HUES6 (cell line): ENCODE results near the gene HDAC4.

Experiments used
- H3K27ac ChIP-seq: 2 replicates; pipeline ENCODE4 v1.7.0; 2013; ENCODE audit warnings: low read depth, mild to moderate bottlenecking, low read length, inconsistent platforms
- H3K27me3 ChIP-seq: 2 replicates; pipeline ENCODE4 v1.6.1; 2013; ENCODE audit warnings: low read length; ENCODE audit not compliant: control insufficient read depth, insufficient read depth
- H3K36me3 ChIP-seq: 2 replicates; pipeline ENCODE4 v1.6.1; 2013; ENCODE audit warnings: low read length; ENCODE audit not compliant: control insufficient read depth, insufficient read depth
- H3K4me1 ChIP-seq: 2 replicates; pipeline ENCODE4 v1.6.1; 2013; ENCODE audit warnings: low read length; ENCODE audit not compliant: control insufficient read depth, insufficient read depth
- H3K4me3 ChIP-seq: 2 replicates; pipeline ENCODE4 v1.5.1; 2013; ENCODE audit warnings: low read depth, low read length
- H3K9ac ChIP-seq: one replicate; pipeline ENCODE4 v1.6.1; 2013; ENCODE audit warnings: mild to moderate bottlenecking, low read length
- H3K9me3 ChIP-seq: 2 replicates; pipeline ENCODE4 v1.6.1; 2013; ENCODE audit warnings: low read depth, low read length; ENCODE audit not compliant: control insufficient read depth, insufficient read depth

Gene HDAC4

DNA sequence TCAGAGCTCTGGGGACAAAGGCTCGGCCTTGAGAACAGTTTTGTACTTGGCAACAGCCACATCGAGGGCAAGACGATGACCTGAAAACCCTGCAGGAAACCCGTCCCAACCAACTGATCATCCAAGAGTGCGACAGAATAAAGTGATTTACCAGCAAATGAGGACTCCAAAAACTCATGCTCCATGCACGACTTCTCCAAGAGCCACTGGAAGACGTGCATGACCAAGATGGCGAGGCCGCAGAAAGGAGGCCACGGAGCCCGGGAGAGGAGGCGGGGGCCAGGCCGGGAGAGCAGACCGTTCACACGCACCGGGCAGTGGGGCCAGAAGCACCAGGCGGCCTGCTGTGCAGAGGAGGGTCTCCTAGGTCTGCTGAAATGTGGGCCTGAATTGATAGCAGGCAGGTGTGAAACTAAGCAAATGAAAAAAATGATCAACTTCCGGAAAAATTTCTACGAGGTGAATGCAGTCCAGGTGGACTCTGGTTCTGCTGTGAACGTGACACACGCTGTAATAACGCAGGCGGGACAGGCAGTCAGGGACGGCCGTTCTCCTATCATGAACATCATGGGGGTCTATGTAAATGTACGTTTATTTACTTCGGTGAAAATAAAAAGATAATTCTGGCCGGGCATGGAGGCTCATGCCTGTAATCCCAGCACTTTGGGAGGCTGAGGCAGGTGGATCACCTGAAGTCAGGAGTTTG lies 252.2 kb downstream of the HDAC4 start:
- peaks cover 24% of the 10 kb centered on the region for H3K36me3 ChIP-seq
- no peaks in the 10 kb centered on the region for H3K9me3 ChIP-seq
- H3K4me3 ChIP-seq: no peak overlapping the region
- H3K27me3 ChIP-seq: no peaks in the 10 kb centered on the region
- no peak overlapping the region for H3K27ac ChIP-seq
- H3K4me1 ChIP-seq: no peaks in the 10 kb centered on the region
- H3K9ac ChIP-seq: no peak overlapping the region

DNA sequence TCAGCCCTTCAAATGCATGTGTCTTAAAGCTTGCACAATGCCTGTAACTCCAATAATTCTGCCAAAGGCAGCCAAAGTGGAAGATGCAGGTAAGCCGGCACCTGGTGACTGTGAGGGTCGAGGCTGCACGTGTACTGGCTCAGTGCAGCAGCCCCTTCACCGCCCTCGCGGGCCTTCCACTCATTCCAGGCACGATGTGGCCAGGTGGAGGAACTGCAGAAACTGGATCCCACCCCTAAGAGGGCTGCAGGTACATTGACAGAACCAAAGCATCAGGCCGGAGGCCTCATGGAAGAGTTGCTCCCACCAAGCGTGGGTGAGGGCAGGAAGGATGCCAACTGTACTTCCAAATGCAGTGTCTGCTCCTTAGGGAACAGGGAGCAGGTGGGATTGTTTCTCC lies 253.4 kb downstream of the HDAC4 start:
- H3K27ac ChIP-seq: no peak overlapping the region
- peaks cover 28% of the 10 kb centered on the region for H3K36me3 ChIP-seq
- no peaks in the 10 kb centered on the region for H3K9me3 ChIP-seq
- H3K27me3 ChIP-seq: no peaks in the 10 kb centered on the region
- no peak overlapping the region for H3K9ac ChIP-seq
- H3K4me3 ChIP-seq: no peak overlapping the region
- no peaks in the 10 kb centered on the region for H3K4me1 ChIP-seq

DNA sequence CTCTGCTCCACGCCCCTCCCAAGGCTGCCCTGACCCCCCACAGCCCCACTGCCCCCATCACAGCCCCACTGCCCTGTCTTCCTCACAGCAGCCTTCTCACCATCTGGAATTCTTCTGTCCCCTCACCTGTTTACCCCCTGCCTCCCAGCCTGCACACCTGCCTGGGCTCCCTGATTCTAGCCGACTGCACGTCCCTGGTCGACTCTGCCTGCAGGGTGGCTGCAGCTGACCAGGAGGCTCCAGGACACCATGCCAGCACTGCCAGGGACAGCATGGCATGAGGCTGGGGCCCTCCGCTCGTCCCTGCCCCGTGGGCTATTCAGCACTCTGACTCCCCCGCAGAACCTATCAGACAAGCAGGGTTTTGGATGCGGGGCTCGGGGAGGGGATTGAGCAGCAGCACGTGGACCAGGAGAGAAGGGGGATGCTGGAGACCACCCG lies 254.1 kb downstream of the HDAC4 start:
- Histone ChIP-seq H3K36me3 (peaks cover 25% of the 10 kb centered on the region), H3K27me3 (no peaks in the 10 kb centered on the region), H3K9ac (no peak overlapping the region), H3K27ac (no peak overlapping the region), H3K4me1 (no peaks in the 10 kb centered on the region), H3K4me3 (no peak overlapping the region), H3K9me3 (no peaks in the 10 kb centered on the region)

DNA sequence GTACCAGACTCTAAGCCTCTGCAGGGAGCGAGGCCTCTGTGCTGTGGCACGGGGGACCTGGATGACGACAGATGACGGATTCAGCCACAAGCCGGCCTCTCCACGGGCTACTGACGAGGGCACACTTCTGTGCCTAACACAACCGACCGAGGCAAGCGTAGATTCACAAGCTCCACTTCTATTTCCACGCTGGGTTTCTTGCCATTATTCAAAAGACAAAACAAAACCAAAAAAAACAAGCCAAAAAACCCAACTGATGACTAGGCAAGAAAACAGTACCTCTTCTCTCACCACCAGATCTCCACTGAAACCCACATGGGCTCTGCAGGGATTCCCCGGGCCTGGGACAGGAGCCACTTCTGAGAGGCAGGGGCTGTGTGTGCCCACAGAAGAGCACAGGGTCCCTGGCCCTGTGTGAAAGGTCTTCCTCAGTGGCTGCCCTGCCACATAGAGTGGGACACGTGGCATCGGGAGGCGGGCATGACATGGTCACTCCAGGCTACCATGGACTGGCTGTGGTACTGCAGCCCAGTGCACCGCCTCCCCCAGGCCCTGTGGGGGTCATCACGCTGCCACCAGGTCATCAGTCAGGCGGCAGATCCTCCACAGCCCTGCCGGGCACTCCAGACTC lies 254.7 kb downstream of the HDAC4 start:
- H3K4me1 ChIP-seq: no peaks in the 10 kb centered on the region
- no peak overlapping the region for H3K9ac ChIP-seq
- H3K36me3 ChIP-seq: peaks cover 24% of the 10 kb centered on the region
- no peaks in the 10 kb centered on the region for H3K9me3 ChIP-seq
- no peaks in the 10 kb centered on the region for H3K27me3 ChIP-seq
- H3K4me3 ChIP-seq: no peak overlapping the region
- H3K27ac ChIP-seq: no peak overlapping the region

DNA sequence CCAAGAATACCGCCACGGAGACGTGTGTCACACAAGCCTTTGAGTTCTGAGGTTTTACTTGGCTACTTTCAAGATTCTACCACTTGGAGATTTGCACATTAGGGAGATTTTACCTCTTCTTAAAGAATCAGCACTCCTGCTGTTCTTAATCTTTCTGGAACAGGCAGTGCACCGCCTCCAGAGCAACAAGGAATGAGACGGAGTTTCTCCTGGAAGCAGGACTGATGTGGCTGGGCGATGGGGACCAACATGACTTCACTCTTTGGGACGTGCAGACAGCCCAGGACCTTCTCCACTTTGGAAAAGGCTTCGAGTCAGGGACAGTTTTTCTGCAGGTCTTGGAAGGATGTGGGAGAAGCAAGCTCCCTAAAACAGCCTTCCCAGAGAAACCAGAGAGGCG lies 255.2 kb downstream of the HDAC4 start:
- Histone ChIP-seq H3K27ac (no peak overlapping the region), H3K9ac (no peak overlapping the region), H3K36me3 (peaks cover 27% of the 10 kb centered on the region), H3K9me3 (no peaks in the 10 kb centered on the region), H3K4me3 (no peak overlapping the region), H3K4me1 (no peaks in the 10 kb centered on the region), H3K27me3 (no peaks in the 10 kb centered on the region)

DNA sequence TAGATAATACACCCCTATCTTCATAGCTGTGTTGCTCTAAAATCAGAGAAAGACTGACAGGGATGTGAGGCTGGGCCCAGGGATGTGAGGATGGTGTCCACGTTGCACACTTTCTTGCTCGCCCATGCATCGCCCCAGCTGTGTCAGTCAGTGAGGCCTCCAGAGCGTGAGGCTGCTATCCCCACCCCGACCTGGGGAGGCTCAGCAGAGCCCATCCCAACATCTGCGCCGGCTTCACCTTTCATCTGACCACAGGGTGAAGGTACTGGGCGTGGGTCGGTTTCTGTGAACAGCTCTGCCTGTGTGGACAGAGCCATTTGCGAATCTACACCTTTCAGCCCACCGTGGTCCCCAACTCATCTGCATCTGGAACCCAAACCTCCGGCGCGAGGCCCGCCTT lies 255.7 kb downstream of the HDAC4 start:
- no peaks in the 10 kb centered on the region for H3K27me3 ChIP-seq

DNA sequence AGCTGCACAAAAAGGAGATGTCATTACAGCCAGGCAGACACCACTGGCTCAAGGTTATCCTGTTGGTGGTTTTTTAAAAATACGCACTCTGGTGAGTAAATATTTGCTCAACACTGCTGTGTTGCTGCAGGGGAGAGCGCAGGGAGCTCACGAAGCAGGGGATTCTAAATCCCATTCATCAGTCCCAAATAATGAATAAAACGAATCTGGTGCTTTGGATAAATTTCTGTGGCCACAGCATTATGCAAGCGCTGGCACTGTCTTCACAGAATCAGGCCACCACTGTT lies 256.2 kb downstream of the HDAC4 start:
- no peaks in the 10 kb centered on the region for H3K4me1 ChIP-seq
- H3K27me3 ChIP-seq: no peaks in the 10 kb centered on the region
- no peaks in the 10 kb centered on the region for H3K9me3 ChIP-seq
- H3K36me3 ChIP-seq: peaks cover 28% of the 10 kb centered on the region
- no peak overlapping the region for H3K9ac ChIP-seq
- no peak overlapping the region for H3K27ac ChIP-seq
- H3K4me3 ChIP-seq: no peak overlapping the region

More for the DNA sequence above, 255.7 kb downstream of the HDAC4 start:
- no peak overlapping the region for H3K4me3 ChIP-seq
- H3K36me3 ChIP-seq: peaks cover 27% of the 10 kb centered on the region
- H3K27ac ChIP-seq: no peak overlapping the region
- H3K4me1 ChIP-seq: no peaks in the 10 kb centered on the region
- no peaks in the 10 kb centered on the region for H3K9me3 ChIP-seq
- H3K9ac ChIP-seq: no peak overlapping the region

DNA sequence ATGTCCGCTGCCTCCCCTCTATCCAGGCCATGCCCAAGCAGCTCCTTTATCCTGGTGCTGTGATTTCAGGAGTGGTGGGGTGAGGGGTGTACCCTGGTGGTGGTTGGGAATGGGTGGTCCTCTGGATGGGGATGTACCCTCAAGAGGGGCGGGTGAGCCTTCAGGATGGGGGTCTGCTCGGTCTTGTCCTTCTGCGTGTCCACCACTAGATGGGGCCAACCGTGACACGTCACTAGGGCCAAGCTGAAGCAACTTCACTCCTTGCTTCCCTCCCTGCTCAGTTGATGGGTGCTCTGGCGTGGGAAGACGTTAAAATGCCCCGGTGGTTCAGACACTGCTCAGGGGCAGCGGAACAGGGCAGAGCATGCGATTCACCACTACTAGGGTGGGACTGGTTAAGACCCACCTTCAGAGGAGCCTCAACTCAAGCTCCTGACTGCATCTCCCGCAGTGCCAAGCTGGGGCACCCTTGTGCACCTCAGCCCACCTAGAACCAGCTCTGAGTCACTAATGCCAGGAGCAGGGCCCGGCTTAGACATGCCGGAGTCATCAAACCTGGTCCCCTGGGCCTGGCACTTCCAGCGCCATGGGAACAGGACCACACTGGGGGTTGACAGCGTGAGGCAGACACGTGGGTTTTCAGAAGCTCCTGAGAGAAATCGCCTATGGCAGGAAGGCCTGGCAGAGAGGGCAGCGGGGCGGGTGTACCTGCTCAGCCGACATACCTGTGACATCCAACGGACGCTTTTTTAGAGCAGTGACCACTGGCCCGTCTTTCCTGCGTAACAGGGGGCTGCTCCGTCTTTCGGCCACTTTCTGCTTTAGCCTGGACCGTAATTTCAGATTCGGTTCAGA lies 256.7 kb downstream of the HDAC4 start:
- Histone ChIP-seq H3K27me3 (no peaks in the 10 kb centered on the region), H3K4me3 (no peak overlapping the region), H3K9me3 (no peaks in the 10 kb centered on the region), H3K36me3 (peaks cover 33% of the 10 kb centered on the region), H3K27ac (no peak overlapping the region), H3K4me1 (no peaks in the 10 kb centered on the region), H3K9ac (no peak overlapping the region)

DNA sequence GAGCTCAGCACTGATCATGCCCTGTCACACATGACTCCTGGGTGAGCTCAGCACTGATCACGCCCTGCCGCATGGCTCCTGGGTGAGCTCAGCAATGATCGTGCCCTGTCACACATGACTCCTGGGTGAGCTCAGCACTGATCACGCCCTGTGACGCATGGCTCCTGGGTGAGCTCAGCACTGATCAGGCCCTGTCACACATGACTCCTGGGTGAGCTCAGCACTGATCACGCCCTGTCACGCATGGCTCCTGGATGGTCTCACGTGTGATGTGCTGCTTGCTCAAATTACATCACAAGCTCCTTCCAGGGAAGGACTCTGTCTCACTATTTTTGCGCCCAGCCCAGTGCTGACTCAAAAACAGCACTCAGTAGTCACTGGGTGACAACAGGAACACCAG lies 258.0 kb downstream of the HDAC4 start:
- Histone ChIP-seq H3K9me3 (no peaks in the 10 kb centered on the region), H3K9ac (no peak overlapping the region), H3K27ac (no peak overlapping the region), H3K36me3 (peaks cover 35% of the 10 kb centered on the region), H3K4me1 (no peaks in the 10 kb centered on the region), H3K27me3 (no peaks in the 10 kb centered on the region), H3K4me3 (no peak overlapping the region)

DNA sequence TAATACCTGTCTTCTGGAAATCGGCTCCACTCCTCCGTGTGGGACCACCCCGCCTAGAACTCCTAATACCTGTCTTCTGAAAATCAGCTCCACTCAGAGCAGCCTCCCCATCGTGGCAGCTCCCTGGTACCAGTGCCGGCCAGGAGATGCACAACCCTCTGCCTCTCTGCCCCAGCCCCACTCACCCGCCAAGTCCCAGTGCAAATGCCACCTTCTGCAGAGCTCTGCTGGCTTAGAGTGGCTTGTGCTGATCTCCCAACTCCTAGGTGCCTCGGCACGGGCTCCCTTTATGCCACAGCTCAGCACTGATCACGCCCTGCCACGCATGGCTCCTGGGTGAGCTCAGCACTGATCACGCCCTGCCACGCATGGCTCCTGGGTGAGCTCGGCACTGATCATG lies 258.5 kb downstream of the HDAC4 start:
- no peaks in the 10 kb centered on the region for H3K4me1 ChIP-seq
- H3K27ac ChIP-seq: no peak overlapping the region
- H3K9me3 ChIP-seq: no peaks in the 10 kb centered on the region
- no peak overlapping the region for H3K9ac ChIP-seq
- H3K27me3 ChIP-seq: no peaks in the 10 kb centered on the region
- no peak overlapping the region for H3K4me3 ChIP-seq
- H3K36me3 ChIP-seq: peaks cover 35% of the 10 kb centered on the region
